ENCODE data around the gene MTARC2.
"Not testable (repeated sequence)": the region's sequence is repeated elsewhere in the genome, so short reads cannot be mapped to it uniquely, and the experiment has no call there.

Gene MTARC2

GRCh38 chr1:220748089-220748934 lies at the start of gene MTARC2:
MTARC2 (plus strand) TSS chr1:220748322; CDS start chr1:220748532, 210 bp downstream.
- DNase-seq (ENCODE audit: low spot score) = peak; percentile 85

GRCh38 chr1:220698607-220699016 lies 49.5 kb upstream of the MTARC2 start:
- DNase-seq (ENCODE audit: low spot score) = no peak

DNA sequence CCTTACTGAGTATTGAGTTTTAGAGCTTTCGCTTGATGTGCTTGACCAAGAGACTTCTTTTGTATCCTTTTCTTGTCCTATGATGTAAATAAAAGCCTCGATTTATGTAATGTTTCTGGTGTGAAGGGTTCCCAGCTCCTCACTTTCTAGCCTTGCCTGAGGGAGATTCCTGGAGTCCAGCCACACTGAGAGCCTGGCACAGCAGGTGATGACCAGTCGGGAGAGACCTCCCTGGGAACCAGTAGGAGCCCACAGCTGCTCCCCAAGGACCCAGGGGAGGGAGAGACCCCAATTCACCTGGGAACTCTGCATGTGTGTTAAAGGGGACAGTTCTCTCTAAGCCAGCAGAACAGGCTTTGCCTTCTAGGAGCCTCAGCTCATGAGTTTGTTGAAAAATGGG lies 49.1 kb upstream of the MTARC2 start:
- DNase-seq (ENCODE audit: low spot score) = no peak

DNA sequence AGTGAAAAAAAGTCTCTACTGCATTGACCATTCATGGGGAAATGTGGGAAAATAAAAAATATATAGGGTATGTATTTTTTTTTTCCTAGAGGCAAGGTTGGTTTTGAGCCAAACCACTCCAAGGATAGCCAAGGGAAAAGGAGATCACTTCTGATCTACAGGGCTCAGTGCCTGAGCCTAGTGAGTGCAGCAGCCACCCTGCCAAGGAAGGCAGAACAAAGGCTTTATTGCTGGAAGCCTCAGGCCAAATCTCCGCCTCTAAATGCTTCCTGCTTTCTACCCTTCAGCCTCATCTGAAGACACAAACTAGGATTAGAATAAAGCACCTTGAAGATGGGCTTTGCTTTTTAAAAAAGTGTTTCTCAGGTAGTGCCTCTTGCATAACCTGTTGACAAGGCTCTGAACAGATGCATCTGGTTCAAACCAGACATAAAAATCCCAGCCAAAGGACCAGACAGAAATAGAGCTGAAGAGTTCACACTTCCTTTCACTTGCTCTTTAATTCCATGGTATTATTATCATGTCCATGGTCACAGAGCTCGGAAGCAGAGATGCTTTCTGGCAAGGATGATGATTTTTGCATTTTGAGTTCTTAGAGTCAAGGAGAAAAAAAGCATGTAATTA lies 47.5 kb upstream of the MTARC2 start:
- no peak for DNase-seq (ENCODE audit: low spot score)

GRCh38 chr1:220701974-220702373 lies 46.1 kb upstream of the MTARC2 start:
- DNase-seq (ENCODE audit: low spot score) = no peak

DNA sequence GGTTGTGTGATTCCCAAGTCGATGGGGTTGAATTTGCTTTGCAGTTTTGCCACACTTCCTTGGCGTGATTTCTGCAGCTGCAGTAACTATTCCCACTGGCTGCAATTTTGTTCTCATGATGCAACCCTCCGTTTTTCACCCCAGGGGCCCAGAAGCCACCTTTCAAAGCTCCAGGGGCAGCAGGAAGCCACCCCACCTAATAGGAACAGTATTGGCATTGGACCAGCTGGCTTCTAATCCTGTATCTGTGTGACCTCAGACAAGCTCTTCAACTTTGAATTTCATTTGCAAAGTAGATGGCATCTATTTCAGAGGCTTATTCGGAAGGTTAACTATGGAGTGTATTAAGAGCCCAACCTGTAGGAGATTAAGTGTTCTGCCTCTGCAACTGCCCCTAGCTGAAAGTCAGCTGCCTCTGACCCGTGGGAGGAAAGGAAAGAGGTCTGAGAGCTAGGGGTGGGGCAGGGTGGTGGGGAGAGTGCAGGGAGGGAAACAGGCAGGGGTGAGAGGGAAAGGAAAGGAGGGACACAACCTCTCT lies 45.3 kb upstream of the MTARC2 start:
- no peak for DNase-seq (ENCODE audit: low spot score)

DNA sequence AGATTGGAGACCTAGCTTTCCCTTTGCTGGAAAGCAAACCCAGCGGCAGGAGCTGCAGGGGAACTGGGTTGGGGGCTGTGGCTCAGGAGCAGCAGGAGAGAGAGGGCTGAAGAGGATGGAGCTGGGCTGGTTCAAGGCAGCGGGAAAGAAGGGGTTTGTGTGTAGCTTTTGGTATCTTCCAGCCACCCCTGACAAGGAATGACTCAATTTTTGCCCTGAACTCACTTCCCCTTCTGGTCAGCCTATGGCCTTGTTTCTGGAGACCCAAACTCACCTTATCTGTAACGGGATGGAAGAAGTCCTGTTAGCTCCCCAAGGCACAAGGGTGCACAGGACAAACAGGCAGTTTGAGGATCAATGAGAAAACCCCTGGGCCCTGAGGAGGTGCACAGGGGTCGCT lies 44.8 kb upstream of the MTARC2 start:
- no peak for DNase-seq (ENCODE audit: low spot score)

DNA sequence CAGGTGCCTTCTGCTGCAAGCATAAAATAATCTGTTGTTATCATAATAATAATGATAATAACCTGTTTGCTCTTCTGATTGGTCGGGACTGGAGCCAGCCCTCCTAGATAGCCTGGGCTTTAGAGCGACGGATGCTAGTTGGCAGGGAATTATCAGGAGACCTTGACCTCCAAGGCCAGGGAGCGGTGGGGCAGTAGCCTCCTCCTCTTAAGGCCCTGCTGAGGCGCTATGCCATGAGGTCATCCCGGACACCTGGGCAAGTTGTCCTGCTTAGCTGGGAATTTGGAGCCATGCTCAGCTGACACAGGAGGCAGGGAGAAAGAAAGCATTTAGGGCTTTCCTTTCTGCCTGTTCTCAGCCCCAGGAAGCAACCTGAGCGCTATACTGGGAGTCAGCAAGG lies 42.3 kb upstream of the MTARC2 start:
- DNase-seq (ENCODE audit: low spot score) = no peak

DNA sequence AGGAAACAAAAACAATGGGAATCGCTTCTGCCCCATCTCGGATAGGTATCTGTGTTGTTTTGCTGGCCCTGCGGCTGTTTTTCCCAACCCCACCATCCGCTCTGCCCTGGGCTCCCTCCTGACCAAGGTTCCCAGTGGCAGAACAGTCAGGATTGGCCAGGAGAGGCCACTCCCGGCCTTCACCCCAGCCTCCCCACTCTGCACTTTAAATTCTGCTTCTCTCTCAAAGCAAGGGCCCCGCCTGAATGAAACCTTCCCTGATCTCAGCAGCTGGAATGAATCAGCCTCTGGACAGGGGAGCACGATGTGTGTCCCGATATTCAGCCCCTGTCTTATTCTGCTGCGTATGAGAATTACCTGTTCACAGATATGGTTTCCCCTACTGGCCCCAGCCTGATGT lies 41.6 kb upstream of the MTARC2 start:
- DNase-seq (ENCODE audit: low spot score) = no peak

- DNase-seq (ENCODE audit: low spot score) = no peak
Measured at GRCh38 chr1:220707160-220707559, 41.0 kb upstream of the MTARC2 start.

DNA sequence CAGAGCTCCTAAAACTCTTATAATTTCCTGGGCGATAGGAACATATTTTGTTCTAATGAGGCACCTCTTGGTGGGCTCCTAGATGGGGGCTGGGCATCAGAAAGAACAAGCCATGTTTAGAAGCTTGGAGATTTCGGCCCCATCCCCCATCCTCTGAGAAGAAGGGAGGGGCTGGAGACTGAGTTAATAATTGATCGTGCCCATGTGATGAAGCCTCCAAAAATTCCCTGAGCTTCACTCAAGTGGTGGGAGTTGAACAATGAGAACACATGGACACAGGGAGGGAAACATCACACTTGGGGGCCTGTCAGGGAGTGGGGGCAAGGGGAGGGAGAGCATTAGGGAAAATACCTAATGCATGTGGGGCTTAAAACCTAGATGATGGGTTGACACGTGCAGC lies 39.9 kb upstream of the MTARC2 start:
- DNase-seq (ENCODE audit: low spot score) = no peak

GRCh38 chr1:220708936-220709801 lies 39.0 kb upstream of the MTARC2 start:
- DNase-seq (ENCODE audit: low spot score) = no peak

DNA sequence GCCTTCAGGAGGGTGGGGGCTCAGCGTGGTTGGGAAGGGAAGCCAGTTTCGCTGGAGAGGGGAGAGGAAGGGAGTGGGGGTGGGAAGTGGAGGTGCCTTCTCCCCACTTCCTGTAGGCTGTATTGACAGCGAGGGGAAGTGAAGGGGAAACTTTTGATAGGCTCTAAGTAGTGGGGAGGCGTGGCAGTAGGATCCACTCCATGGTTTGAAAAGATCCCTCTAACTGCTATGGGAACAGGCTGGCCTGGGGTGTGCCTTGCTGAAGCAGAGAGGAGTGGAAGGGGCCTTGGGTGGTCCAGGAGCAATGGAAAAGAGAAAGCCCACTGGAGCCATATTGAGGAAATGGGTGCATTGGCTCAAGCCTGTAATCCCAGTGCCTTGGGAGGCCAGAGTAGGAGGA lies 37.8 kb upstream of the MTARC2 start:
- DNase-seq (ENCODE audit: low spot score) = no peak

DNA sequence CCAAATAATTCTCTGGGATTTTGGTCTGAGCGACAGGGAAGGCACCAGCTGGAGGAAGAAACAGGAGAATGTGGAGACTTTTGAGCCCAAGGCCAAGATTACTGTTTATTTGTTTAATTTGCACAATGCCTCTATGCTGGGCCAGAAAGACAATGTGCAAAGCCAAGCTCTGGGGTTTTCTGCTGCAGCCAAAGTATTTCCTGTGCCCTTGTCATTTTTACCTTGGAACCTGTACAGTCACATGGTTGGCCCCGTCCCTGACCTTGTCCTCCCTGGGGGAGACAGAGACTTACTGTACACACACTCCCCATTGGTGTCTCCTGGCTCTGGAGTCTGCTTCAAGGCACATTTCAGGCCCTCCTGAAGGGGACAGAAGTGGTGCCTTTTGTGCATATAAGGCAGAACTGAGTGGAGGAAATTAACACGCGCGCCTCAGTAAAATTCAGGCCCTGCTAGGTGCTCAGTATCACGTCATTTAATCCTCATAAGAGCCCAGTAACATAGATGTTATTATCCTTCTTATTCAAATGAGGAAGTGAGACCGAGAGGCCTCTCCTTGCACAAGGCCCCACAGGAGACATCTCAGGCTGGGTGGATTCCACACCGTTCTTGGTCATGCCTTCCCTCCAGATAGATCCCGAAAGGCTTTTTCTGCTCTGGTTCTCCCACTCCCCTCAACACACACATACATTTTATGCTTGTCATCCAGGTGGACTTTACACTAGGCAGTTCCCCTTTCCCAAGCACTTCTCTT lies 36.9 kb upstream of the MTARC2 start:
- no peak for DNase-seq (ENCODE audit: low spot score)

GRCh38 chr1:220715986-220716385 lies 32.1 kb upstream of the MTARC2 start:
- not testable (repeated sequence) for DNase-seq (ENCODE audit: low spot score)

GRCh38 chr1:220717800-220718640 lies 30.1 kb upstream of the MTARC2 start:
- DNase-seq (ENCODE audit: low spot score) = no peak

GRCh38 chr1:220721266-220721665 lies 26.9 kb upstream of the MTARC2 start:
- DNase-seq (ENCODE audit: low spot score) = not testable (repeated sequence)

- no peak for DNase-seq (ENCODE audit: low spot score)
Measured at GRCh38 chr1:220726634-220727033, 21.5 kb upstream of the MTARC2 start.

DNA sequence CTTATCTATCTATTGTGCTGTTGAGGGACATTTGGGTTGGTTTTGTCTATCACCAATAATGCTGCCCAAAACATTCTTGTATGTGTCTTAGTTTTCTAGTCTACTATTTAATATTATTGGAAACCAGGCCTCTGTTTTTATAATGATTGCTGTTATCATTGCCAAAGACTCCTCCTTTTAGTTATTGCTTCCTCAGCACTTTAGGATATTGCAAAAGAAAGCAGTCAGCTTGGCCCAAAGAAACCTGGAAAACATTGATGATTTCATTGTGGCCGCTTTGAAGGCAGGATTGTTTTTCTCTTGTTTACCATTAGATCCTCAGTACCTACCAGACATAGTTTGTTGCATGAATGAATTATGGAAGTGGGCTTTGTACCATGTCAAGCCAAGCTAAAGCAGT lies 20.6 kb upstream of the MTARC2 start:
- DNase-seq (ENCODE audit: low spot score) = no peak

GRCh38 chr1:220730486-220730885 lies 17.6 kb upstream of the MTARC2 start:
- no peak for DNase-seq (ENCODE audit: low spot score)

GRCh38 chr1:220732137-220732536 lies 16.0 kb upstream of the MTARC2 start:
- no peak for DNase-seq (ENCODE audit: low spot score)
